Activated CD4-positive, alpha-beta memory T cell treated with anti-CD3 and anti-CD28 coated beads, Interleukin-2, amount 10 ng/mL, durations not matched to agents 7 days and 5 days (primary cell): ENCODE measurements around the gene PDGFRA. TPM values are rescaled to one million over a fixed set of nuclear protein-coding genes. Genes with fewer than 3 reads are reported as not detected.
"Not testable (repeated sequence)": the region's sequence is repeated elsewhere in the genome, so short reads cannot be mapped to it uniquely, and the experiment has no call there.

Experiments used
- CTCF ChIA-PET: fragments of 350-600 bp; sonication (Branson Sonifier 250); formaldehyde crosslinking; loops from one replicate; lab custom pipeline; 2021; ENCODE audit warnings: antibody characterized with exemption, inconsistent platforms; lab: Charles Lee
- POLR2A ChIA-PET: fragments of 350-600 bp; sonication (Branson Sonifier 250); formaldehyde crosslinking; loops from one replicate; lab custom pipeline; 2021; ENCODE audit warnings: antibody characterized with exemption; lab: Charles Lee
- DNase-seq: peaks from one replicate; pipeline ENCODE4 v3.0.0-alpha.2; 2020
- H3K27ac Mint-ChIP-seq: one replicate; pipeline ENCODE4 v1.8.0; 2021; ENCODE audit warnings: mild to moderate bottlenecking, mixed read lengths
- H3K27me3 Mint-ChIP-seq: one replicate; pipeline ENCODE4 v1.8.0; 2021; ENCODE audit warnings: mixed read lengths
- H3K36me3 Mint-ChIP-seq: one replicate; pipeline ENCODE4 v1.8.0; 2021; ENCODE audit warnings: low read depth, mixed read lengths
- H3K4me1 Mint-ChIP-seq: one replicate; pipeline ENCODE4 v1.8.0; 2021; ENCODE audit warnings: mixed read lengths
- H3K4me3 Mint-ChIP-seq: one replicate; pipeline ENCODE4 v1.8.0; 2021; ENCODE audit warnings: mild to moderate bottlenecking, mixed read lengths
- H3K9me3 Mint-ChIP-seq: one replicate; pipeline ENCODE4 v1.8.0; 2021; ENCODE audit warnings: mixed read lengths
- total RNA-seq, 2 experiments: library from RNA; stranded (reverse); gene quantifications; one replicate each; pipeline ENCODE4 v1.2.3, GENCODE V29; 2021

PDGFRA gene
- total RNA-seq, 2 experiments from 2014 or later = 0.45 to 0.68 TPM

GRCh38 chr4:54318904-54319303 is 89.8 kb downstream of the PDGFRA start:
- Mint-ChIP-seq H3K36me3 (peaks cover 13% of the 10 kb centered on the region), H3K27ac (no peak overlapping the region), H3K4me1 (peaks cover 37% of the 10 kb centered on the region), H3K4me3 (no peak overlapping the region), H3K27me3 (no peaks in the 10 kb centered on the region), H3K9me3 (peaks cover 6% of the 10 kb centered on the region)
- CTCF ChIA-PET = interaction anchor here (0.8 to 2.4 kb wide), 6 partner anchors 10 to 122 kb away, joined by 3 to 14 read pairs (median 4); no protein-coding TSS in a partner anchor
- POLR2A ChIA-PET = no interaction called here
- no peak for DNase-seq

- peaks cover 3% of the 10 kb centered on the region for H3K36me3 Mint-ChIP-seq
- H3K27ac Mint-ChIP-seq = no peak overlapping the region
- no peak overlapping the region for H3K4me3 Mint-ChIP-seq
- CTCF ChIA-PET = no interaction called here
- POLR2A ChIA-PET = no interaction called here
- H3K4me1 Mint-ChIP-seq = peaks cover 17% of the 10 kb centered on the region
- H3K9me3 Mint-ChIP-seq = no peaks in the 10 kb centered on the region
- H3K27me3 Mint-ChIP-seq = no peaks in the 10 kb centered on the region
- DNase-seq = no peak
Measured at GRCh38 chr4:54320826-54321685, 92.0 kb downstream of the PDGFRA start.

DNA sequence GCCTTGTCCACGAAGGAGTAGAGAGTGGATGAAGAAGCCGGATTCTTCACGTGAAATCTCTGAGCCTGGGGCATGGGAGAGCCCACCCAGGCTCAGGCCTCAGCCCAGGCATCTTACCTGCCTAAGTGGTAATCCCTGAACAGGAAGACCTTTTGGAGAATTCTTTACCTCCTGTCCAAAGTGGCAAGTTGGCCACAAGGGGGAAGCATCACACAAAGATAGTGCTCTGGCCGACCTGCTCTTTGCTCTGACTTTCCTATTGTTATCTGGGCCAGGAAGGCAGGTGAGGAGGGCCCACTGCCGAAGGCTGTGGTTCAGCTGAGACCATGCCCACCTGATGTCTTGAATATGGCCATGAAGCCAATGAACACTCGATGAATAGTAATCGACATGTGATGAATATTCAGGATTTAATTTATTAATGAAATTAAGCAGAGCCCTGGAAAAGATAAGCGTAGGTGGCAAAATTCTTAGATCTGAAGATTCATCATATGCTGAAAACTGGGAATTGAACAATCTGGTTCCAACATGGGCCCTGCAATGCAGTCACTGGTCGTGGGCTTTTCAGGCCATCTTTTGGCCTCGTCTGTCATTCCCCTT is 93.8 kb downstream of the PDGFRA start:
- ChIA-PET POLR2A (no interaction called here), CTCF (no interaction called here)
- peak; percentile 56 for DNase-seq
- Mint-ChIP-seq H3K9me3 (peaks cover 3% of the 10 kb centered on the region), H3K4me3 (no peak overlapping the region), H3K4me1 (peaks cover 12% of the 10 kb centered on the region), H3K27me3 (no peaks in the 10 kb centered on the region), H3K36me3 (no peaks in the 10 kb centered on the region), H3K27ac (no peak overlapping the region)

- Mint-ChIP-seq H3K27me3 (peaks cover 10% of the 10 kb centered on the region), H3K4me3 (no peak overlapping the region), H3K27ac (no peak overlapping the region), H3K4me1 (no peaks in the 10 kb centered on the region), H3K9me3 (peaks cover 3% of the 10 kb centered on the region), H3K36me3 (no peaks in the 10 kb centered on the region)
- CTCF ChIA-PET = no interaction called here
- POLR2A ChIA-PET = no interaction called here
- no peak for DNase-seq
Measured at GRCh38 chr4:54330896-54331295, 101.8 kb downstream of the PDGFRA start.

- Mint-ChIP-seq H3K27me3 (peaks cover 10% of the 10 kb centered on the region), H3K27ac (no peak overlapping the region), H3K4me1 (no peaks in the 10 kb centered on the region), H3K36me3 (no peaks in the 10 kb centered on the region), H3K9me3 (no peaks in the 10 kb centered on the region), H3K4me3 (no peak overlapping the region)
- no peak for DNase-seq
- ChIA-PET POLR2A (no interaction called here), CTCF (no interaction called here)
Measured at GRCh38 chr4:54332542-54332941, 103.4 kb downstream of the PDGFRA start.

DNA sequence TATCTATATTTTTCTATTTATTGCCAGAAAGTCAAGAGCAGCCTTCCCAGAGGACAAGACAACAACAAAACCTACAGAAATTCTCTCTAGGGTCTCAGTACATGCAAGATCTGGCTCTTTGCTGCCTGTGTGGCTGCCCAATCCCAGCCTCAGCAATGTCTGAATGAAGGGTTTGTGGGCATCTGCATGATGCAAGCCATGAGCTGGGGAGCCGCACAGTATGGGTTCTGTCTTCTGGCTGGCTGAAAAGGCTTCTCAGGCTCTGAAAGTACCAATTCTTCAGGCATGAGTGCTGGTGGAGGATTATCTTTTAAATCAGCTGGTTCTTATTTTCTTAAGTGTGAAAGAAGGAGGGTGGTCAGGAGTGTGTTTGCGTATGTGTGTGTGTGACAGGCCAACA is 104.6 kb downstream of the PDGFRA start:
- Mint-ChIP-seq H3K36me3 (no peaks in the 10 kb centered on the region), H3K4me1 (no peaks in the 10 kb centered on the region), H3K27me3 (peaks cover 10% of the 10 kb centered on the region), H3K9me3 (no peaks in the 10 kb centered on the region), H3K27ac (no peak overlapping the region), H3K4me3 (no peak overlapping the region)
- POLR2A ChIA-PET = no interaction called here
- DNase-seq = no peak
- CTCF ChIA-PET = no interaction called here

- H3K9me3 Mint-ChIP-seq, H3K27ac Mint-ChIP-seq, H3K4me3 Mint-ChIP-seq, CTCF ChIA-PET, H3K36me3 Mint-ChIP-seq, DNase-seq, H3K4me1 Mint-ChIP-seq, POLR2A ChIA-PET: not testable (repeated sequence)
- H3K27me3 Mint-ChIP-seq = peaks cover 10% of the 10 kb centered on the region
Measured at GRCh38 chr4:54334769-54335168, 105.7 kb downstream of the PDGFRA start.

GRCh38 chr4:54337009-54337408 is 107.9 kb downstream of the PDGFRA start:
- Mint-ChIP-seq H3K27me3 (peaks cover 8% of the 10 kb centered on the region), H3K9me3 (no peaks in the 10 kb centered on the region), H3K27ac (no peak overlapping the region), H3K4me3 (no peak overlapping the region), H3K36me3 (no peaks in the 10 kb centered on the region), H3K4me1 (no peaks in the 10 kb centered on the region)
- DNase-seq = no peak
- CTCF ChIA-PET = no interaction called here
- POLR2A ChIA-PET = no interaction called here

DNA sequence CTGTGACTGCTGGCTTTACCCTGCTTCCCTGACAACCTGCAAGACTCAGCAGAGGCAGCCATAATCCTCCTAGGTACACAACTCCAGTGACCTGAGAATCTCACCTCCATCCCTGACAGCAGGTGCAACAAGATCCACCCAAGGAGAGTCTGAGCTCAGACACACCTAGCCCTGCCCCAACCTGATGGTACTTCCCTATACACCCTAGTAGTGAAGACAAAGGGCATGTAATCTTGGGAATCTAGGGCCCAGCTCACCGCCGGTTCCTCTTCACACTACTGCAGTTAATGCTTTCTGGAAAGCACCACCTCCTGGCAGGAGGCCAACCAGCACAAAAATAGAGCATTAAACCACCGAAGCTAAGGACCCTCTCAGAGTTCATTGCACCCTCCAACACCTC is 113.0 kb downstream of the PDGFRA start:
- H3K4me3 Mint-ChIP-seq, DNase-seq, POLR2A ChIA-PET, H3K36me3 Mint-ChIP-seq, H3K27ac Mint-ChIP-seq, H3K9me3 Mint-ChIP-seq, CTCF ChIA-PET, H3K4me1 Mint-ChIP-seq: not testable (repeated sequence)
- peaks cover 14% of the 10 kb centered on the region for H3K27me3 Mint-ChIP-seq

Other genes starting within 250 kb of the PDGFRA start
- gene CHIC2, start 164.7 kb upstream of the PDGFRA start, total RNA-seq = 10 to 100 TPM; 17.6 to 20.1 TPM
- not detected for gene GSX2, start 129.1 kb upstream of the PDGFRA start, total RNA-seq